Measurements from ENCODE around the gene GFY.
A peak's percentile ranks its signal among the peaks of the same experiment; 100 is the strongest.

Gene GFY

DNA sequence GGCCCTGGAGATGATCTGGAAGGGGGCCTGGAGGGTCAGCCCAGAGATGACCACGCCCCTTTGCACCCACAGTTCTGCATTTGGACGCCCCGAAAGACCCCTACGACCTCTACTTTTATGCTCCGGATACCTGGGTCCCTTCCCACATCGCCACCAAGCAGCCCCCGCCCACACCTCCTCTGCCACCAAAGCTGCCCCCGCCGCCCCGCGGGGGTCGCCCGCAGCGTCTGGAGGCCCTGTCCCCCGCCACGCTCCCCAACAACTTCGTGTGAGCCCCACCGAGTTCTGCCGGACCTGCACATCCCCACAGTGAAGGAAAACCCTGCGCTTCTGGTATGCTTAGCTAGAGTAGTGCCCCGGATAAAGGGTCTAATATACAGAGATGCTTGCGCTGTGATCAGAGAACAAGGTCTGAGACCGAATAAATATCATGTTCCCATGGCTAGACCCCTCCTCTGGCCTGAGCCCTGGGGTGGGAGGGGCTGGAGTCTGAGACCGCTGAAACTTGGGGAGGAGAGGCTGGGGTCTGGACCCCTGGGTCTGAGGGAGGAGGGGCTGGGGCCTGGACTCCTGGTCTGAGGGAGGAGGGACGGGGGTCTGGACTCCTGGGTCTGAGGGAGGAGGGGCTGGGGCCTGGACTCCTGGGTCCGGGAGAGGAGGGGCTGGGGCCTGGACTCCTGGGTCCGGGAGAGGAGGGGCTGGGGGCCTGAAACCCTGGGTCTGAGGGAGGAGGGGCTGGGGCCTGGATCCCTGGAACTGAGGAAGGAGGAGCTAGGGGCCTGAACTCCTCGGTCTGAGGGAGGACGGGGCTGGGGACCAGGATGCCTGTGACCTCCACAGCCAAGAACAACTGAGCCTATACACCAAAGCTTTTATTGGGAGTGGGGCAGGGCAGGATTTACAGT lies 3.6 kb downstream of the GFY start:
- DNase-seq = no peak

GRCh38 chr19:49430172-49430677 lies 5.0 kb downstream of the GFY start:
- DNase-seq = no peak

- DNase-seq = no peak
Measured at GRCh38 chr19:49430678-49431329, 5.6 kb downstream of the GFY start.

GRCh38 chr19:49431330-49431749 lies 6.2 kb downstream of the GFY start:
- DNase-seq = no peak

DNA sequence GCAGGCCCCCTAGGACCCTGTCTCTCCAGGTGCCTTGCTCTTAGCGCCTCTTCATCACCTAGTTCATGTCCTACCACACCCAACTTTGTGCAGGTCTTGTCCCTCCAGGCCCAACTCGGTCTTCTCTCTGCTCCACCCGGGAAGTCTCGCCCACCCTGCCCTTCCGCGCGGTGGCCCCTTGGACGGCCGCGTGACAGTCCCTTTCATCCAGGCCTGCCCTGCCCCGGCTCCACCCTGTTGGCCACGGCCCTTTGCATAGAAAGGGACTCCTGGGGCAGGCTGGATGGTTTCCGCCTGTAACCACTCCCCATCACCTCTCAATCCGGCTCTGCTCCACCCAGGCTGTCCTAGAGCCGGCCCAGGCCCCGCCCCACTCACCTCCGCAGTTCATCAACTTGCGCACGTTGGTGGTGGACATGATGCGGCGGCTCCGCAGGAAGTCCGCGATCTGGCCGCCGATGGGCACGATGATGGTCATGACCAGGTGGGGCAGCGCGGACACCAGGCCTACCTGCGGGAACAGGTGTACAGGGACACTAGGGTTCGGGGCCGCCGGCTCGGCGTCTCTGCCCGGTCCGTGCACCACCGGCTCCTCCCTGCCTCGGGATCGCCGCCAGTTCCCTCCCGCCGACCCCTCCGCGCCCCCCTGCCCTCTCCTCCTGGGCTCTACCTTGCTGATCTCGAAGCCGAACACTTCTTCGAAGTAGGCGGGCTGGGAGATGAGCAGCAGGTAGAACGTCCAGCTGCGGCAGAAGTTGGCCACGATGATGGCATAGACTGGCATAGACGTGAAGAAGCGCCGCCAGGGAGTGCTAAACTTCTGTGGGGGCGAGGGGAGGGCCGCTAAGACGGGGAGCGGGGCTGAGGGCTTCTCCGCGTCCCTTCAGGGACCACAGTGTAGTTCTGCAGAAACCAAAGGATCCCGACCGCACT lies 7.2 kb downstream of the GFY start:
- DNase-seq = no peak

GRCh38 chr19:49433240-49433901 lies 8.2 kb downstream of the GFY start:
- DNase-seq = no peak

DNA sequence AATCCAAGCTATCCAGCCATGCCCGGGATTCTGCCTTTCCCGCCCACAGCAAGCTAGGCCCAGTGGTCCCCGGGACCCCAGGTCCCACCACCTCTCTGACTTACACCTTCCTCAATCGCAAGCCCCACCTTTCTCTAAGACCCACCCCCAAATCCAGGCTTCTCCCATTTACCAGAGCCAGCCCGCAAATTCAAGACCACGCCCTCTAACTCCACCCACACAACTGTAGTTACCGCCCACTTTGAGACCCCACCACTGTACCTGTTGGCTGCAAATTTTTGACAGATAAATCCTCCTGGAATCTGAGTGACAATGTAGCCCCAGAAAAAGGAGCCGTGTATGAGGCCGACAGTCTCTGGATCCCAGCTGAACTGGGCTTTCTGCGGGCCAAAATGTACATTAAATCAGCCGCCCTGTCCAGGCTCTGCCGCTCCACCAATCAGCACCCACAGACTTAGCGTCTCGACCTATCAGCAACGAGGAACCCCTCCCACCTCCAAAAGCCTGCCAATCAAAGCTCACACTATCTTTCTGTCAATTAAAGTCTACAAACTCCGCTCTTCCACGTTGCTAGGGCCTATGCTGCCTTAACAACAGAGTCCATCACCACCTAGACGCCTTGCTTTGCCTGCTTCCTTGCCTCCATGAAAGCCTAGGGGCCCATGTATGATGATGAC lies 9.9 kb downstream of the GFY start:
- DNase-seq = no peak

DNA sequence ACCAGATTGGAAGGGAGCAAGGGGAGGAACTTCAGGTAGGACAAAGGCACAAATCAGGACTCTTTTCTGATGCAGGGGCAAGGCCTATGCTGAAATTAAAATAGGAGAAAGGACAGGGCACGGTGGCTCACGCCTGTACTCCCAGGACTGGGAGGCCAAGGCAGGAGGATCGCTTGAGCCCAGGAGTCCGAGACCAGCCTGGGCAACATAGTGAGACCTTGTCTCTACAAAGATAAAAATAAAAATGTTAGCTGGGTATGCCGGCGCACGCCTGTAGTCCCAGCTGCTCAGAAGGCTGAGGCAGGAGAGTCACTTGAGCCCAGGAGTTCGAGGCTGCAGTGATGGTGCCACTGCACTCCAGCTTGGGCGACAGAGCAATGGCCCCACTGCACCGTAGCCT lies 10.5 kb downstream of the GFY start:
- DNase-seq = no peak

GRCh38 chr19:49436381-49437017 lies 11.3 kb downstream of the GFY start:
- DNase-seq = no peak

DNA sequence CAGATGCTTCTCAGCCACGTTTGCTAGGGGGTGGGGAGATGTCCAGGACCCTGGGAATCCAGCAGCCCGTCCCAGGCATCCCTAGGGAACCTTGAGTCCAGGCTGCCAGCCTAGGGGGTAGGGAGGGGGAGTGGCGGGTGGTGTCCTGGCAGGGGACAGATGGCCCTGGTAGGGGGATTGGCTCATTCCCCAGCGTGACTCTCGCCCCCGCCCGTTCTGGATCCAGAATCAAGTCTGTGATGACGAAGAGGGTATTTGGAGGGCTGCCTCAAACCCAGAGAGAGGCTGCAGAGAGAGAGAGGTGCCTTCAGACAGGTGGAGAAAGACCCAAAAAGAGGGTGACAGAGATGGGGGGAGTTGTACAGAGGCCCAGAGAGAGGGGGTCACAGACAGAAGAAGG lies 12.0 kb downstream of the GFY start:
- peak; percentile 72 for DNase-seq

- peak; percentile 70 for DNase-seq
Measured at GRCh38 chr19:49438261-49438660, 13.1 kb downstream of the GFY start.

GRCh38 chr19:49439836-49440235 lies 14.6 kb downstream of the GFY start:
- DNase-seq = no peak

- DNase-seq = no peak
Measured at GRCh38 chr19:49440439-49441209, 15.4 kb downstream of the GFY start.

GRCh38 chr19:49441210-49441959 lies 16.2 kb downstream of the GFY start, which contains the start of gene SLC17A7:
Gene SLC17A7, minus strand, starts transcription at chr19:49441527. Its CDS starts 148 bp downstream, at chr19:49441379.
- peak; percentile 84 for DNase-seq

GRCh38 chr19:49441960-49442350 lies 16.8 kb downstream of the GFY start:
- DNase-seq = peak; percentile 69

DNA sequence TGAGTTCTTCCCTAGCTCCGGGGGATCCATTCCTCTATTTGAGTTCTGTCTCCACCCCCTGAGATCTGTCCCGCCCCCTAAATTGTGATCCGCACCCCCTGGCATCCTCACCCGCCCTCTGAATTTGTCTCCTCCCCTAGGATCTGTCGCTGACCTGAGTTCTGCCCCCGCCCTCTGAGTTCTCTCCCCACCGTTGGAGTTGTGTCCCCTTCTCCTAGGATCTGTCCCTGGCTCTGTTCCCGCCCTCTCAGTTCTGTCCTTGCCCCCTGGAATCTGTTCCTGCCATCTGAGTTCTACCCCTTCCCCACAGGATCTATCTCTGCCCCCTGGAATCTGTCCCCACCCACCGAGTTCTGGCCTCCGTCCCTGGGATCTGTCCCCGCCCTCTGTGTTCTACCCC lies 17.2 kb downstream of the GFY start:
- peak; percentile 94 for DNase-seq

GRCh38 chr19:49442771-49443365 lies 17.7 kb downstream of the GFY start:
- peak; percentile 95 for DNase-seq

DNA sequence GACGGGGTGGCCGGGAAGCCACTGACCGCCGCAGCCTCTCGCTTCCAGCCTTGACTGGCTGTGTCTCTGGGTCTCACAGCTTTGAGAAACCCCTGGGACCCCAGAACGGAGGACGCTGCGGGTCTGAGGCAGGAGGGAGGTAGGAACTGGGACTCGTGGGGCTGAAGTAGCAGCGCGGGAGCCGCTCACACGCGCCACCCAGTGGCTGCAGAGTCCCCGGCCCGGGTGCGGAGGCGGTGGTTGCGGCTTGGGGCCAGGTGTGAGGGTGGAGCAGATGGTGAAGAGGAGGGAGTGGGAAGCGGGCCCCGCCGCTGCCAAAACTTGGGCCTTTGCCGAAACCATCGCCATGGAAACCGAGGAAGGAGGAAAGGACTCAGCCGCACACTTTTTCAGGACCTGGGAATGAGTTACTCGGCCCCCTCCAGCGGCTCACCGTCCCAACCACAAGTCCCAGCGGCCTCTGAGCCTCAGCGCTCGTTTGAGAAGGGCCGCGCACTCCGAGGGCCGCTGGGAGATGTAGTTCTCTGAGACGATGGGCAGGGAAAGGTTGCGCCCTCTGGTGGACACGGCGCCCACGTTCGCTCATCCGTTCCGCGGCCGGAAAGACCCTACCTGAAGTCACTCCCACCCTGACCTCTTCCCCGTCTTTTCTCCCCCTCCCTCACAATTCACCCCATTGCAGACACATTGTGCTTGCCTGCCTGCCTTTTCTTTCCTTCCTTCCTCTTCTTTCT lies 18.3 kb downstream of the GFY start:
- DNase-seq = peak; percentile 99

Measured in NCI-H2171 treated with DMSO at 0.1 percent for 48 hours (cell line).